Keratinocyte (primary cell): Measurements from ENCODE around the gene CCL20. TPM values are rescaled to one million over a fixed set of nuclear protein-coding genes. Genes with fewer than 3 reads are reported as not detected.

Experiments
- DNase-seq: peaks from one replicate; pipeline ENCODE4 v3.0.0-alpha.2; 2011; ENCODE audit warnings: low read depth, missing footprints, low spot score
- FAIRE-seq: peaks from 2 replicates; lab custom pipeline; 2011; peaks lifted over from hg19 to GRCh38; lab: Jason Lieb, UNC
- H2AFZ ChIP-seq: 2 replicates; pipeline ENCODE4 v1.6.0; 2012; ENCODE audit warnings: low read length, control low read depth, inconsistent platforms; ENCODE audit not compliant: control insufficient read depth
- H3K27ac ChIP-seq: 2 replicates; pipeline ENCODE4 v1.5.1; 2011; ENCODE audit warnings: low read length; ENCODE audit not compliant: control insufficient read depth, insufficient read depth
- H3K27me3 ChIP-seq: 3 replicates; pipeline ENCODE4 v1.6.0; 2011; ENCODE audit warnings: low read length; ENCODE audit not compliant: control insufficient read depth, insufficient read depth; ENCODE audit errors: extremely low read depth
- H3K36me3 ChIP-seq, 2 experiments: 2 replicates in 1 of 2; 3 replicates in 1 of 2; pipeline ENCODE4 v1.5.1; 2011; ENCODE audit warnings: low read length in 2 of 2, mild to moderate bottlenecking in 1 of 2; ENCODE audit not compliant: control insufficient read depth in 2 of 2, insufficient read depth in 2 of 2; ENCODE audit errors: extremely low read depth in 1 of 2
- H3K4me1 ChIP-seq: 3 replicates; pipeline ENCODE4 v1.5.1; 2011; ENCODE audit warnings: low read length; ENCODE audit not compliant: control insufficient read depth, insufficient read depth; ENCODE audit errors: extremely low read depth
- H3K4me2 ChIP-seq: 3 replicates; pipeline ENCODE4 v1.6.0; 2011; ENCODE audit warnings: low read depth, low read length; ENCODE audit not compliant: control insufficient read depth, insufficient read depth; ENCODE audit errors: extremely low read depth
- H3K4me3 ChIP-seq, 3 experiments: fragments of 200-600 bp in 1 of 3; sonication (generic) in 1 of 3; 2 replicates in 2 of 3; 3 replicates in 1 of 3; pipeline ENCODE4 v1.5.1; 2011 to 2016; ENCODE audit warnings: low read length in 3 of 3, mild to moderate bottlenecking in 3 of 3, control low read depth in 2 of 3, inconsistent platforms in 1 of 3, low read depth in 1 of 3, mixed read lengths in 1 of 3, mixed run types in 1 of 3, moderate library complexity in 1 of 3; ENCODE audit not compliant: control insufficient read depth in 2 of 3, insufficient read depth in 2 of 3; ENCODE audit errors: extremely low read depth in 1 of 3
- H3K79me2 ChIP-seq: 2 replicates; pipeline ENCODE4 v1.6.0; 2012; ENCODE audit warnings: low read length; ENCODE audit not compliant: control insufficient read depth, insufficient read depth
- H3K9ac ChIP-seq: 3 replicates; pipeline ENCODE4 v1.6.0; 2011; ENCODE audit warnings: low read length; ENCODE audit not compliant: control insufficient read depth, insufficient read depth; ENCODE audit errors: extremely low read depth
- H3K9me1 ChIP-seq: 3 replicates; pipeline ENCODE4 v1.6.0; 2011; ENCODE audit warnings: low read length; ENCODE audit not compliant: control insufficient read depth, insufficient read depth; ENCODE audit errors: extremely low read depth
- H3K9me3 ChIP-seq: 2 replicates; pipeline ENCODE4 v1.5.1; 2012; ENCODE audit warnings: low read depth, low read length; ENCODE audit not compliant: control insufficient read depth
- H4K20me1 ChIP-seq: 3 replicates; pipeline ENCODE4 v1.6.0; 2011; ENCODE audit warnings: low read length; ENCODE audit not compliant: control insufficient read depth, insufficient read depth; ENCODE audit errors: extremely low read depth
- EZH2 ChIP-seq: IDR thresholded peaks from one replicate; pipeline ENCODE4 v1.6.1; 2012; ENCODE audit warnings: inconsistent platforms, mild to moderate bottlenecking, low read length, moderate library complexity
- dilution Hi-C: fragments of 300-500 bp; cut with MboI; formaldehyde crosslinking; loops from one replicate; pipeline ENCODE4 v1.7.0; 2020; ENCODE audit warnings: low sequenced_read_pairs; ENCODE audit not compliant: extremely low pct_ligation_motif_present
- polyA plus RNA-seq, 5 experiments: library from polyadenylated mRNA; depleted of rRNA in 3 of 5; stranded (reverse) in 3 of 5; stranded (forward) in 1 of 5; unstranded in 1 of 5; fragments of >200 nt; gene quantifications; 1 replicate in 1 of 5; 2 replicates in 3 of 5; 3 replicates in 1 of 5; pipeline versions ENCODE4 v1.2.1 to v1.2.3, GENCODE V29; 2011 to 2012; ENCODE audit warnings: missing spikeins in 2 of 5, low read depth in 1 of 5, low replicate concordance in 1 of 5
- TF ChIP-seq, protein P1 (sequence below), 3 experiments: IDR thresholded peaks in 1 of 3; conservative IDR thresholded peaks in 1 of 3; optimal IDR thresholded peaks in 1 of 3; 2 replicates in 2 of 3; 3 replicates in 1 of 3; pipeline versions ENCODE3 to v1.5.1; 2011; ENCODE audit warnings: low read length in 3 of 3, mild to moderate bottlenecking in 3 of 3, moderate library complexity in 2 of 3, control low read depth in 1 of 3, inconsistent platforms in 1 of 3; ENCODE audit not compliant: insufficient read depth in 2 of 3; ENCODE audit errors: extremely low read depth in 1 of 3

CCL20 gene
- polyA plus RNA-seq, 1 donor (not counting 4 experiments of a cell fraction or from before 2014, with no cell fraction given) = 5.2 TPM

DNA sequence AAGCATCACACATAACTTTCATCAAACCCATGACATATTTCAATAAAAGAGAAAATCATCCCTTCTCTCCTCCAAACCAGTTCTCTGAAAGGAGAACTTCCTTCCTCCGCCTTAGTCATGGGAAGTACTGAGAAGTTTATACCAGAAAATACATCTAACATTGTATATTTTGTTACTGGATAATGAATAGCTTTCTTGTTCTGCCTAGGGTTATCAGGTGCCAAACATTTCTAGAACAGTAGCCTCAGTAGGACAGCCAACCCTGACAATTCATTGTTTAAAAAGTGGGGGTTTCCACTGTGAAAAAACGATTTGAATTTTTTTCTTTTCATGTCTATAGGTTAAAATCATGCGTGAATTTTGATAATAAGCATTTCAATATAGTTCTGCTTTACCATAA, 41.8 kb downstream of the CCL20 start:
- no peak overlapping the region for H3K9ac ChIP-seq
- FAIRE-seq = no peak
- TF ChIP-seq, protein P1, sequence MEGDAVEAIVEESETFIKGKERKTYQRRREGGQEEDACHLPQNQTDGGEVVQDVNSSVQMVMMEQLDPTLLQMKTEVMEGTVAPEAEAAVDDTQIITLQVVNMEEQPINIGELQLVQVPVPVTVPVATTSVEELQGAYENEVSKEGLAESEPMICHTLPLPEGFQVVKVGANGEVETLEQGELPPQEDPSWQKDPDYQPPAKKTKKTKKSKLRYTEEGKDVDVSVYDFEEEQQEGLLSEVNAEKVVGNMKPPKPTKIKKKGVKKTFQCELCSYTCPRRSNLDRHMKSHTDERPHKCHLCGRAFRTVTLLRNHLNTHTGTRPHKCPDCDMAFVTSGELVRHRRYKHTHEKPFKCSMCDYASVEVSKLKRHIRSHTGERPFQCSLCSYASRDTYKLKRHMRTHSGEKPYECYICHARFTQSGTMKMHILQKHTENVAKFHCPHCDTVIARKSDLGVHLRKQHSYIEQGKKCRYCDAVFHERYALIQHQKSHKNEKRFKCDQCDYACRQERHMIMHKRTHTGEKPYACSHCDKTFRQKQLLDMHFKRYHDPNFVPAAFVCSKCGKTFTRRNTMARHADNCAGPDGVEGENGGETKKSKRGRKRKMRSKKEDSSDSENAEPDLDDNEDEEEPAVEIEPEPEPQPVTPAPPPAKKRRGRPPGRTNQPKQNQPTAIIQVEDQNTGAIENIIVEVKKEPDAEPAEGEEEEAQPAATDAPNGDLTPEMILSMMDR (optimal IDR thresholded peaks at IDR 0.05 in 1 of 3, IDR thresholded peaks at IDR 0.05 in 1 of 3, conservative IDR thresholded peaks at IDR 0.05 in 1 of 3; ENCODE audit: extremely low read depth in 1 of 3, insufficient read depth in 2 of 3, low read length in 3 of 3) = no peak
- TF ChIP-seq EZH2 = no peak
- no peaks in the 10 kb centered on the region for H3K79me2 ChIP-seq
- H3K9me1 ChIP-seq = no peaks in the 10 kb centered on the region
- H3K27me3 ChIP-seq = no peaks in the 10 kb centered on the region
- H3K36me3 ChIP-seq = no peaks in the 10 kb centered on the region
- H2AFZ ChIP-seq = no peak overlapping the region
- H3K4me2 ChIP-seq = no peak overlapping the region
- H4K20me1 ChIP-seq = no peaks in the 10 kb centered on the region
- no peak overlapping the region for H3K27ac ChIP-seq
- H3K4me3 ChIP-seq = no peak overlapping the region
- H3K9me3 ChIP-seq = no peaks in the 10 kb centered on the region
- no peak for DNase-seq
- dilution Hi-C loops = no loop called here
- H3K4me1 ChIP-seq = peaks cover 21% of the 10 kb centered on the region

DNA sequence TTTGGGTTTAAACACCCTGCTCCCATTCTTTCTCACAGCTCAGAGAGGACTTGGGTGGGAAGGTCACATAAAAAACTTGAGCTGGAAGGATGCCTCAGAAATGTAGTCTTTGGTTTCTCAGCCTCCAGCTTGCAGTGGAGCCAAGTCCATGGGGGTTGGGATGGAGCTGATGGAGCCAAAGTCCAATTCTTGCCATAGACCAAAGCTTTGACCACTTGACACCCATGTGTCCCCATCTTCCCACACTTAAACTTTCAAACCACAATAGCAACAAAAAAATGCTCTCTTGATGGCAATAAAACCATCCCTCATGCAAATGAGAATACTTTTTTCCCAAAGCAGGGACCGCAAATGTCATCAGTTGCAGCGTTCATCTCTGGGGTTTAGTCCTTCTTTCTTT, 43.1 kb downstream of the CCL20 start:
- FAIRE-seq (peak; percentile 29), DNase-seq (no peak)
- dilution Hi-C loops = no loop called here
- Histone ChIP-seq H3K36me3 (no peaks in the 10 kb centered on the region), H3K9me3 (no peaks in the 10 kb centered on the region), H4K20me1 (no peaks in the 10 kb centered on the region), H3K27me3 (no peaks in the 10 kb centered on the region), H3K27ac (no peak overlapping the region), H3K79me2 (no peaks in the 10 kb centered on the region), H2AFZ (no peak overlapping the region), H3K9me1 (no peaks in the 10 kb centered on the region), H3K4me2 (no peak overlapping the region), H3K9ac (no peak overlapping the region), H3K4me1 (peaks cover 29% of the 10 kb centered on the region), H3K4me3 (no peak overlapping the region)
- TF ChIP-seq, protein P1 (optimal IDR thresholded peaks at IDR 0.05 in 1 of 3, IDR thresholded peaks at IDR 0.05 in 1 of 3, conservative IDR thresholded peaks at IDR 0.05 in 1 of 3; ENCODE audit: extremely low read depth in 1 of 3, insufficient read depth in 2 of 3, low read length in 3 of 3) = no peak
- no peak for TF ChIP-seq EZH2
